ENCODE measurements around the gene DNAJC18.

DNAJC18 gene

GRCh38 chr5:139374909-139375308, 64.4 kb downstream of the DNAJC18 start:
- no peak for DNase-seq (ENCODE audit: low read depth in 2 of 2)
- TF ChIP-seq CTCF (IDR thresholded peaks at IDR 0.05; ENCODE audit: low read depth, low read length): no peak
- H3K4me3 ChIP-seq (replicated peaks in 1 of 2; ENCODE audit: low read depth in 2 of 2, low read length in 2 of 2): no peak overlapping the region

GRCh38 chr5:139371482-139372435, 67.6 kb downstream of the DNAJC18 start:
- TF ChIP-seq CTCF (IDR thresholded peaks at IDR 0.05; ENCODE audit: low read depth, low read length): no peak
- DNase-seq (ENCODE audit: low read depth in 2 of 2): no peak
- H3K4me3 ChIP-seq (replicated peaks in 1 of 2; ENCODE audit: low read depth in 2 of 2, low read length in 2 of 2): no peak overlapping the region

- TF ChIP-seq CTCF (IDR thresholded peaks at IDR 0.05; ENCODE audit: low read depth, low read length): no peak
- no peak overlapping the region for H3K4me3 ChIP-seq (replicated peaks in 1 of 2; ENCODE audit: low read depth in 2 of 2, low read length in 2 of 2)
- DNase-seq (ENCODE audit: low read depth in 2 of 2): peak in 1 of 2 donors; percentile 63
These were observed 70.1 kb downstream of the DNAJC18 start for GRCh38 chr5:139369181-139369580.

- no peak for TF ChIP-seq CTCF (IDR thresholded peaks at IDR 0.05; ENCODE audit: low read depth, low read length)
- peak in 1 of 2 donors; percentile 28 for DNase-seq (ENCODE audit: low read depth in 2 of 2)
- H3K4me3 ChIP-seq (replicated peaks in 1 of 2; ENCODE audit: low read depth in 2 of 2, low read length in 2 of 2): no peak overlapping the region
These were observed 70.7 kb downstream of the DNAJC18 start for GRCh38 chr5:139368613-139369012.

- no peak for DNase-seq (ENCODE audit: low read depth in 2 of 2)
- no peak overlapping the region for H3K4me3 ChIP-seq (replicated peaks in 1 of 2; ENCODE audit: low read depth in 2 of 2, low read length in 2 of 2)
- no peak for TF ChIP-seq CTCF (IDR thresholded peaks at IDR 0.05; ENCODE audit: low read depth, low read length)
These were observed 74.9 kb downstream of the DNAJC18 start for GRCh38 chr5:139364466-139364865.

GRCh38 chr5:139363937-139364336, 75.4 kb downstream of the DNAJC18 start:
- no peak for DNase-seq (ENCODE audit: low read depth in 2 of 2)
- TF ChIP-seq CTCF (IDR thresholded peaks at IDR 0.05; ENCODE audit: low read depth, low read length): no peak
- no peak overlapping the region for H3K4me3 ChIP-seq (replicated peaks in 1 of 2; ENCODE audit: low read depth in 2 of 2, low read length in 2 of 2)
